Naive thymus-derived CD4-positive, alpha-beta T cell (primary cell): ENCODE data around the gene PXMP4. TPM values are rescaled to one million over a fixed set of nuclear protein-coding genes. Genes with fewer than 3 reads are reported as not detected.
A peak's percentile ranks its signal among the peaks of the same experiment; 100 is the strongest.

Source experiments
- ATAC-seq: fragments of 150-1000 bp; cut with Tn5 transposase; 2 replicates; pipeline ENCODE4 v1.10.0; 2021; ENCODE audit warnings: mild to moderate bottlenecking, moderate library complexity
- CTCF ChIA-PET: fragments of 350-600 bp; sonication (Branson Sonifier 250); formaldehyde crosslinking; loops from one replicate; lab custom pipeline; 2021; ENCODE audit warnings: antibody characterized with exemption; lab: Charles Lee
- POLR2A ChIA-PET: fragments of 350-600 bp; sonication (Branson Sonifier 250); formaldehyde crosslinking; loops from one replicate; lab custom pipeline; 2021; ENCODE audit warnings: antibody characterized with exemption, inconsistent platforms; lab: Charles Lee
- DNase-seq, 9 donors: peaks; one replicate each; pipeline versions ENCODE4 v3.0.0 to v3.0.0-alpha.2; 2020 to 2022; ENCODE audit warnings: mixed read lengths in 1 of 9
- H3K27ac ChIP-seq: one replicate; pipeline ENCODE4 v1.7.0; 2013; ENCODE audit warnings: mild to moderate bottlenecking, low read depth, low read length, moderate library complexity
- H3K27me3 ChIP-seq, 2 donors: one replicate each; pipeline ENCODE4 v1.7.0; 2013; ENCODE audit warnings: low read length in 2 of 2, mild to moderate bottlenecking in 2 of 2, moderate library complexity in 2 of 2; ENCODE audit not compliant: control insufficient read depth in 2 of 2, insufficient read depth in 2 of 2
- H3K36me3 ChIP-seq, 3 experiments: 1 replicate in 2 of 3; 2 replicates in 1 of 3; pipeline ENCODE4 v1.7.0; 2013; ENCODE audit warnings: low read length in 3 of 3, mild to moderate bottlenecking in 3 of 3, moderate library complexity in 1 of 3; ENCODE audit not compliant: insufficient read depth in 3 of 3, control insufficient read depth in 2 of 3
- H3K4me1 ChIP-seq, 2 donors: one replicate each; pipeline ENCODE4 v1.7.0; 2013; ENCODE audit warnings: low read length in 2 of 2, mild to moderate bottlenecking in 2 of 2, moderate library complexity in 1 of 2; ENCODE audit not compliant: control insufficient read depth in 2 of 2, insufficient read depth in 2 of 2
- H3K4me3 ChIP-seq: 2 replicates; pipeline ENCODE4 v1.7.0; 2013; ENCODE audit warnings: mild to moderate bottlenecking, low read length
- H3K9me3 ChIP-seq, 3 experiments: 1 replicate in 2 of 3; 2 replicates in 1 of 3; pipeline ENCODE4 v1.7.0; 2013; ENCODE audit warnings: low read length in 3 of 3; ENCODE audit not compliant: control insufficient read depth in 2 of 3
- H3K27ac Mint-ChIP-seq, 9 donors: one replicate each; pipeline ENCODE4 v1.8.0; 2020 to 2022; ENCODE audit warnings: mixed read lengths in 9 of 9, mild to moderate bottlenecking in 8 of 9, moderate library complexity in 5 of 9, inconsistent platforms in 2 of 9
- H3K27me3 Mint-ChIP-seq, 5 donors: one replicate each; pipeline ENCODE4 v1.8.0; 2021 to 2022; ENCODE audit warnings: mixed read lengths in 5 of 5, mild to moderate bottlenecking in 1 of 5
- H3K36me3 Mint-ChIP-seq, 5 donors: one replicate each; pipeline ENCODE4 v1.8.0; 2020 to 2022; ENCODE audit warnings: mixed read lengths in 5 of 5, mild to moderate bottlenecking in 3 of 5, inconsistent platforms in 1 of 5
- H3K4me1 Mint-ChIP-seq, 7 donors: one replicate each; pipeline ENCODE4 v1.8.0; 2020 to 2022; ENCODE audit warnings: mixed read lengths in 7 of 7, mild to moderate bottlenecking in 3 of 7, inconsistent platforms in 1 of 7
- H3K4me3 Mint-ChIP-seq, 10 donors: one replicate each; pipeline ENCODE4 v1.8.0; 2020 to 2022; ENCODE audit warnings: mild to moderate bottlenecking in 10 of 10, mixed read lengths in 10 of 10, moderate library complexity in 6 of 10, inconsistent platforms in 2 of 10
- H3K9me3 Mint-ChIP-seq, 11 donors: one replicate each; pipeline ENCODE4 v1.8.0; 2020 to 2022; ENCODE audit warnings: mixed read lengths in 11 of 11, mild to moderate bottlenecking in 4 of 11, inconsistent platforms in 1 of 11, moderate library complexity in 1 of 11
- intact Hi-C, 2 donors: fragments of 100-400 bp; cut with micrococcal nuclease; formaldehyde crosslinking; loops; one replicate each; pipeline ENCODE4 v1.15.1; 2023
- polyA plus RNA-seq, 2 donors: library from polyadenylated mRNA; unstranded; fragments of 300-500 nt; fragmentation: Illumina TruSeq; gene quantifications; one replicate each; pipeline ENCODE4 v1.2.3, GENCODE V29; 2021
- total RNA-seq, 6 experiments: library from RNA in 5 of 6; stranded (reverse) in 5 of 6; gene quantifications; 1 replicate in 5 of 6; 2 replicates in 1 of 6; pipeline ENCODE4 v1.2.3 and lab custom pipeline; 2021 to 2026

The PXMP4 gene
- total and polyA plus RNA-seq, 7 experiments from 2014 or later = 4.5 to 18.7 (median 10.1) TPM

GRCh38 chr20:33669873-33670640 is 50.1 kb downstream of the PXMP4 start:
- peaks cover 0 to 17% (median 0%) of the 10 kb centered on the region in 5 donors for H3K36me3 Mint-ChIP-seq
- Histone ChIP-seq H3K36me3 (no peaks in the 10 kb centered on the region), H3K27me3 (no peaks in the 10 kb centered on the region), H3K4me3 (no peak overlapping the region), H3K4me1 (peaks cover 16 to 20% of the 10 kb centered on the region in 2 donors), H3K27ac (no peak overlapping the region), H3K9me3 (no peaks in the 10 kb centered on the region)
- ATAC-seq (no peak), DNase-seq (no peak)
- H3K27me3 Mint-ChIP-seq = no peaks in the 10 kb centered on the region
- H3K4me1 Mint-ChIP-seq = peaks cover 22 to 57% (median 37%) of the 10 kb centered on the region in 7 donors
- ChIA-PET CTCF (interaction anchor here (1.2 to 4.4 kb wide), 2 partner anchors 10 to 15 kb away, joined by 3 to 33 read pairs; no protein-coding TSS in a partner anchor), POLR2A (interaction anchor here (1.0 to 7.6 kb wide), 3 partner anchors 9 to 219 kb away, joined by 3 to 75 read pairs (median 3); no protein-coding TSS in a partner anchor)
- H3K27ac Mint-ChIP-seq = peak overlapping the region in 3 of 9 donors; percentile 10 to 42 (median 35)
- peak overlapping the region in 1 of 10 donors; percentile 12 for H3K4me3 Mint-ChIP-seq
- no peaks in the 10 kb centered on the region for H3K9me3 Mint-ChIP-seq
- intact Hi-C loops = loop anchor here (5.0 to 10.0 kb wide), 4 partner anchors 145 to 442 kb away; partner anchors contain the start of genes EIF2S2 (in 2 of the 2), CHMP4B (in 1 of the 2) and RALY (in 1 of the 2)

GRCh38 chr20:33669224-33669623 is 50.9 kb downstream of the PXMP4 start:
- CTCF ChIA-PET = interaction anchor here (0.6 to 4.4 kb wide), 7 partner anchors 11 to 218 kb away, joined by 3 to 33 read pairs (median 5); no protein-coding TSS in a partner anchor
- no peak overlapping the region for H3K27ac ChIP-seq
- peaks cover 0 to 15% (median 0%) of the 10 kb centered on the region in 5 donors for H3K36me3 Mint-ChIP-seq
- intact Hi-C loops = loop anchor here in 1 of 2 donors (5.0 to 10.0 kb wide), 4 partner anchors 146 to 443 kb away; partner anchors contain the start of genes CHMP4B, EIF2S2 and RALY
- H3K4me1 Mint-ChIP-seq = peaks cover 27 to 60% (median 42%) of the 10 kb centered on the region in 7 donors
- ATAC-seq (no peak), DNase-seq (no peak)
- H3K4me1 ChIP-seq = peaks cover 13 to 17% of the 10 kb centered on the region in 2 donors
- H3K27me3 Mint-ChIP-seq = no peaks in the 10 kb centered on the region
- H3K4me3 ChIP-seq = no peak overlapping the region
- no peaks in the 10 kb centered on the region for H3K9me3 Mint-ChIP-seq
- peak overlapping the region in 1 of 10 donors; percentile 2 for H3K4me3 Mint-ChIP-seq
- no peaks in the 10 kb centered on the region for H3K9me3 ChIP-seq
- H3K27me3 ChIP-seq = no peaks in the 10 kb centered on the region
- POLR2A ChIA-PET = interaction anchor here (0.9 to 7.6 kb wide), 6 partner anchors 11 to 212 kb away, joined by 4 to 75 read pairs (median 18); partner anchors contain the start of genes CBFA2T2 and PXMP4
- peak overlapping the region in 4 of 9 donors; percentile 34 to 51 (median 38) for H3K27ac Mint-ChIP-seq
- H3K36me3 ChIP-seq = no peaks in the 10 kb centered on the region

- Histone ChIP-seq H3K4me1 (peaks cover 16 to 17% of the 10 kb centered on the region in 2 donors), H3K27ac (no peak overlapping the region), H3K27me3 (no peaks in the 10 kb centered on the region), H3K4me3 (no peak overlapping the region), H3K9me3 (no peaks in the 10 kb centered on the region), H3K36me3 (no peaks in the 10 kb centered on the region)
- H3K4me1 Mint-ChIP-seq = peaks cover 24 to 58% (median 43%) of the 10 kb centered on the region in 7 donors
- intact Hi-C loops = loop anchor here (1.0 to 10.0 kb wide), 6 partner anchors 15 to 444 kb away; partner anchors contain the start of genes CHMP4B (in 1 of the 2), EIF2S2 (in 1 of the 2) and RALY (in 1 of the 2)
- POLR2A ChIA-PET = interaction anchor here (0.6 to 7.6 kb wide), 11 partner anchors 12 to 443 kb away, joined by 3 to 75 read pairs (median 8); partner anchors contain the start of genes CBFA2T2, CDK5RAP1, EIF2S2 and PXMP4
- CTCF ChIA-PET = interaction anchor here (0.6 to 4.4 kb wide), 17 partner anchors 11 to 678 kb away, joined by 3 to 33 read pairs (median 5); partner anchors contain the start of gene PXMP4
- H3K27me3 Mint-ChIP-seq = no peaks in the 10 kb centered on the region
- DNase-seq (no peak), ATAC-seq (no peak)
- peak overlapping the region; percentile 43 to 99 (median 79) for H3K4me3 Mint-ChIP-seq
- peak overlapping the region in 6 of 9 donors; percentile 29 to 62 (median 44) for H3K27ac Mint-ChIP-seq
- peaks cover 0 to 15% (median 0%) of the 10 kb centered on the region in 5 donors for H3K36me3 Mint-ChIP-seq
- no peaks in the 10 kb centered on the region for H3K9me3 Mint-ChIP-seq
Measured at GRCh38 chr20:33668466-33669155, 51.5 kb downstream of the PXMP4 start.

- Histone ChIP-seq H3K36me3 (no peaks in the 10 kb centered on the region), H3K9me3 (no peaks in the 10 kb centered on the region), H3K4me3 (peak overlapping the region; percentile 79), H3K4me1 (peaks cover 12 to 17% of the 10 kb centered on the region in 2 donors), H3K27ac (peak overlapping the region; percentile 60), H3K27me3 (no peaks in the 10 kb centered on the region)
- Mint-ChIP-seq H3K36me3 (peaks cover 0 to 15% (median 0%) of the 10 kb centered on the region in 5 donors), H3K4me3 (peak overlapping the region; percentile 65 to 99 (median 82)), H3K27me3 (no peaks in the 10 kb centered on the region), H3K27ac (peak overlapping the region in 8 of 9 donors; percentile 19 to 78 (median 51)), H3K9me3 (no peaks in the 10 kb centered on the region), H3K4me1 (peaks cover 18 to 54% (median 40%) of the 10 kb centered on the region in 7 donors)
- ChIA-PET POLR2A (interaction anchor here (0.6 to 7.6 kb wide), 16 partner anchors 12 to 444 kb away, joined by 3 to 75 read pairs (median 4); partner anchors contain the start of genes CBFA2T2, CDK5RAP1, E2F1 and EIF2S2), CTCF (interaction anchor here (0.6 to 4.4 kb wide), 17 partner anchors 8 to 678 kb away, joined by 3 to 33 read pairs (median 5); partner anchors contain the start of gene PXMP4)
- DNase-seq (peak; percentile 54 to 84 (median 76)), ATAC-seq (peak; percentile 73)
- intact Hi-C loops = loop anchor here (1.0 to 10.0 kb wide), 7 partner anchors 15 to 444 kb away; partner anchors contain the start of genes CHMP4B (in 1 of the 2), EIF2S2 (in 1 of the 2) and RALY (in 1 of the 2)
Measured at GRCh38 chr20:33667676-33668465, 52.2 kb downstream of the PXMP4 start.

- Mint-ChIP-seq H3K9me3 (no peaks in the 10 kb centered on the region), H3K27me3 (no peaks in the 10 kb centered on the region), H3K27ac (peak overlapping the region in 5 of 9 donors; percentile 19 to 78 (median 28)), H3K4me1 (peaks cover 20 to 54% (median 39%) of the 10 kb centered on the region in 7 donors), H3K36me3 (peaks cover 0 to 15% (median 0%) of the 10 kb centered on the region in 5 donors), H3K4me3 (peak overlapping the region; percentile 65 to 99 (median 82))
- CTCF ChIA-PET = interaction anchor here (0.6 to 4.4 kb wide), 9 partner anchors 9 to 395 kb away, joined by 3 to 33 read pairs (median 7); no protein-coding TSS in a partner anchor
- POLR2A ChIA-PET = interaction anchor here (0.6 to 7.6 kb wide), 14 partner anchors 13 to 266 kb away, joined by 3 to 75 read pairs (median 7); partner anchors contain the start of genes CBFA2T2, CDK5RAP1, E2F1 and PXMP4
- Histone ChIP-seq H3K9me3 (no peaks in the 10 kb centered on the region), H3K27ac (peak overlapping the region; percentile 60), H3K4me3 (peak overlapping the region; percentile 79), H3K27me3 (no peaks in the 10 kb centered on the region), H3K36me3 (no peaks in the 10 kb centered on the region), H3K4me1 (peaks cover 18 to 21% of the 10 kb centered on the region in 2 donors)
- ATAC-seq = peak; percentile 24
- intact Hi-C loops = loop anchor here (1.0 to 10.0 kb wide), 6 partner anchors 148 to 445 kb away; partner anchors contain the start of genes CHMP4B (in 1 of the 2), EIF2S2 (in 1 of the 2) and RALY (in 1 of the 2)
- peak in 3 of 9 donors; percentile 31 to 61 (median 36) for DNase-seq
Measured at GRCh38 chr20:33667245-33667675, 52.9 kb downstream of the PXMP4 start.
